Measurements from ENCODE around the gene SPECC1.
"Not testable (repeated sequence)": the region's sequence is repeated elsewhere in the genome, so short reads cannot be mapped to it uniquely, and the experiment has no call there.

SPECC1 gene

GRCh38 chr17:20189979-20190378 lies 180.8 kb downstream of the SPECC1 start:
- Histone ChIP-seq H3K4me1 (ENCODE audit: control insufficient read depth in 2 of 2, insufficient read depth in 2 of 2, low read length in 2 of 2) (peaks cover 10 to 38% of the 10 kb centered on the region in 2 donors), H3K4me3 (ENCODE audit: low read length in 2 of 2) (peak overlapping the region; percentile 35 to 58), H3K9me3 (ENCODE audit: control insufficient read depth in 2 of 2, low read length in 2 of 2) (no peaks in the 10 kb centered on the region), H3K27me3 (ENCODE audit: control insufficient read depth in 2 of 2, insufficient read depth in 2 of 2, low read length in 2 of 2) (no peaks in the 10 kb centered on the region), H3K27ac (ENCODE audit: low read depth in 2 of 2, low read length in 2 of 2) (peak overlapping the region; percentile 86), H3K9ac (ENCODE audit: low read depth in 1 of 2, low read length in 2 of 2) (peak overlapping the region in 1 of 2 donors; percentile 63), H3K36me3 (ENCODE audit: control insufficient read depth in 2 of 2, insufficient read depth in 2 of 2, low read length in 2 of 2) (no peaks in the 10 kb centered on the region)

- peak overlapping the region; percentile 33 to 58 for H3K4me3 ChIP-seq (ENCODE audit: low read length in 2 of 2)
- H3K9me3 ChIP-seq (ENCODE audit: control insufficient read depth in 2 of 2, low read length in 2 of 2) = no peaks in the 10 kb centered on the region
- no peaks in the 10 kb centered on the region for H3K27me3 ChIP-seq (ENCODE audit: control insufficient read depth in 2 of 2, insufficient read depth in 2 of 2, low read length in 2 of 2)
- no peaks in the 10 kb centered on the region for H3K36me3 ChIP-seq (ENCODE audit: control insufficient read depth in 2 of 2, insufficient read depth in 2 of 2, low read length in 2 of 2)
- peaks cover 10 to 38% of the 10 kb centered on the region in 2 donors for H3K4me1 ChIP-seq (ENCODE audit: control insufficient read depth in 2 of 2, insufficient read depth in 2 of 2, low read length in 2 of 2)
- peak overlapping the region; percentile 15 to 38 for H3K9ac ChIP-seq (ENCODE audit: low read depth in 1 of 2, low read length in 2 of 2)
- H3K27ac ChIP-seq (ENCODE audit: low read depth in 2 of 2, low read length in 2 of 2) = peak overlapping the region; percentile 86
These were observed 181.4 kb downstream of the SPECC1 start for GRCh38 chr17:20190605-20191004.

- Histone ChIP-seq H3K27ac (ENCODE audit: low read depth in 2 of 2, low read length in 2 of 2) (peak overlapping the region; percentile 86), H3K36me3 (ENCODE audit: control insufficient read depth in 2 of 2, insufficient read depth in 2 of 2, low read length in 2 of 2) (no peaks in the 10 kb centered on the region), H3K9me3 (ENCODE audit: control insufficient read depth in 2 of 2, low read length in 2 of 2) (no peaks in the 10 kb centered on the region), H3K4me3 (ENCODE audit: low read length in 2 of 2) (no peak overlapping the region), H3K4me1 (ENCODE audit: control insufficient read depth in 2 of 2, insufficient read depth in 2 of 2, low read length in 2 of 2) (peaks cover 10 to 41% of the 10 kb centered on the region in 2 donors), H3K27me3 (ENCODE audit: control insufficient read depth in 2 of 2, insufficient read depth in 2 of 2, low read length in 2 of 2) (no peaks in the 10 kb centered on the region), H3K9ac (ENCODE audit: low read depth in 1 of 2, low read length in 2 of 2) (no peak overlapping the region)
These were observed 181.9 kb downstream of the SPECC1 start for GRCh38 chr17:20191056-20191455.

- H3K36me3 ChIP-seq (ENCODE audit: control insufficient read depth in 2 of 2, insufficient read depth in 2 of 2, low read length in 2 of 2); H3K9me3 ChIP-seq (ENCODE audit: control insufficient read depth in 2 of 2, low read length in 2 of 2); H3K27me3 ChIP-seq (ENCODE audit: control insufficient read depth in 2 of 2, insufficient read depth in 2 of 2, low read length in 2 of 2); H3K27ac ChIP-seq (ENCODE audit: low read depth in 2 of 2, low read length in 2 of 2); H3K9ac ChIP-seq (ENCODE audit: low read depth in 1 of 2, low read length in 2 of 2); H3K4me3 ChIP-seq (ENCODE audit: low read length in 2 of 2): not testable (repeated sequence)
- peaks cover 2 to 27% of the 10 kb centered on the region in 2 donors for H3K4me1 ChIP-seq (ENCODE audit: control insufficient read depth in 2 of 2, insufficient read depth in 2 of 2, low read length in 2 of 2)
These were observed 187.1 kb downstream of the SPECC1 start for GRCh38 chr17:20196286-20196685.

GRCh38 chr17:20197272-20197926 lies 188.2 kb downstream of the SPECC1 start:
- Histone ChIP-seq H3K36me3 (ENCODE audit: control insufficient read depth in 2 of 2, insufficient read depth in 2 of 2, low read length in 2 of 2) (no peaks in the 10 kb centered on the region), H3K4me3 (ENCODE audit: low read length in 2 of 2) (no peak overlapping the region), H3K27ac (ENCODE audit: low read depth in 2 of 2, low read length in 2 of 2) (no peak overlapping the region), H3K27me3 (ENCODE audit: control insufficient read depth in 2 of 2, insufficient read depth in 2 of 2, low read length in 2 of 2) (no peaks in the 10 kb centered on the region), H3K4me1 (ENCODE audit: control insufficient read depth in 2 of 2, insufficient read depth in 2 of 2, low read length in 2 of 2) (peaks cover 6 to 31% of the 10 kb centered on the region in 2 donors), H3K9me3 (ENCODE audit: control insufficient read depth in 2 of 2, low read length in 2 of 2) (no peaks in the 10 kb centered on the region), H3K9ac (ENCODE audit: low read depth in 1 of 2, low read length in 2 of 2) (no peak overlapping the region)

- Histone ChIP-seq H3K9me3 (ENCODE audit: control insufficient read depth in 2 of 2, low read length in 2 of 2) (no peaks in the 10 kb centered on the region), H3K9ac (ENCODE audit: low read depth in 1 of 2, low read length in 2 of 2) (no peak overlapping the region), H3K27ac (ENCODE audit: low read depth in 2 of 2, low read length in 2 of 2) (no peak overlapping the region), H3K4me3 (ENCODE audit: low read length in 2 of 2) (no peak overlapping the region), H3K4me1 (ENCODE audit: control insufficient read depth in 2 of 2, insufficient read depth in 2 of 2, low read length in 2 of 2) (peaks cover 13 to 41% of the 10 kb centered on the region in 2 donors), H3K36me3 (ENCODE audit: control insufficient read depth in 2 of 2, insufficient read depth in 2 of 2, low read length in 2 of 2) (peaks cover 2 to 4% of the 10 kb centered on the region in 2 donors), H3K27me3 (ENCODE audit: control insufficient read depth in 2 of 2, insufficient read depth in 2 of 2, low read length in 2 of 2) (no peaks in the 10 kb centered on the region)
These were observed 191.0 kb downstream of the SPECC1 start for GRCh38 chr17:20200016-20200795.

GRCh38 chr17:20200865-20201458 lies 191.8 kb downstream of the SPECC1 start:
- H3K9me3 ChIP-seq (ENCODE audit: control insufficient read depth in 2 of 2, low read length in 2 of 2) = no peaks in the 10 kb centered on the region
- H3K36me3 ChIP-seq (ENCODE audit: control insufficient read depth in 2 of 2, insufficient read depth in 2 of 2, low read length in 2 of 2) = peaks cover 2 to 4% of the 10 kb centered on the region in 2 donors
- H3K27ac ChIP-seq (ENCODE audit: low read depth in 2 of 2, low read length in 2 of 2) = no peak overlapping the region
- no peak overlapping the region for H3K4me3 ChIP-seq (ENCODE audit: low read length in 2 of 2)
- peaks cover 13 to 39% of the 10 kb centered on the region in 2 donors for H3K4me1 ChIP-seq (ENCODE audit: control insufficient read depth in 2 of 2, insufficient read depth in 2 of 2, low read length in 2 of 2)
- H3K9ac ChIP-seq (ENCODE audit: low read depth in 1 of 2, low read length in 2 of 2) = no peak overlapping the region
- H3K27me3 ChIP-seq (ENCODE audit: control insufficient read depth in 2 of 2, insufficient read depth in 2 of 2, low read length in 2 of 2) = no peaks in the 10 kb centered on the region

- Histone ChIP-seq H3K27me3 (ENCODE audit: control insufficient read depth in 2 of 2, insufficient read depth in 2 of 2, low read length in 2 of 2) (no peaks in the 10 kb centered on the region), H3K9me3 (ENCODE audit: control insufficient read depth in 2 of 2, low read length in 2 of 2) (no peaks in the 10 kb centered on the region), H3K36me3 (ENCODE audit: control insufficient read depth in 2 of 2, insufficient read depth in 2 of 2, low read length in 2 of 2) (peaks cover 2 to 4% of the 10 kb centered on the region in 2 donors), H3K27ac (ENCODE audit: low read depth in 2 of 2, low read length in 2 of 2) (peak overlapping the region; percentile 54 to 79), H3K4me3 (ENCODE audit: low read length in 2 of 2) (no peak overlapping the region), H3K9ac (ENCODE audit: low read depth in 1 of 2, low read length in 2 of 2) (no peak overlapping the region), H3K4me1 (ENCODE audit: control insufficient read depth in 2 of 2, insufficient read depth in 2 of 2, low read length in 2 of 2) (peaks cover 13 to 37% of the 10 kb centered on the region in 2 donors)
These were observed 193.0 kb downstream of the SPECC1 start for GRCh38 chr17:20202141-20202621.

- Histone ChIP-seq H3K27me3 (ENCODE audit: control insufficient read depth in 2 of 2, insufficient read depth in 2 of 2, low read length in 2 of 2) (no peaks in the 10 kb centered on the region), H3K27ac (ENCODE audit: low read depth in 2 of 2, low read length in 2 of 2) (peak overlapping the region in 1 of 2 donors; percentile 50), H3K36me3 (ENCODE audit: control insufficient read depth in 2 of 2, insufficient read depth in 2 of 2, low read length in 2 of 2) (peaks cover 2 to 4% of the 10 kb centered on the region in 2 donors), H3K4me1 (ENCODE audit: control insufficient read depth in 2 of 2, insufficient read depth in 2 of 2, low read length in 2 of 2) (peaks cover 13 to 35% of the 10 kb centered on the region in 2 donors), H3K9ac (ENCODE audit: low read depth in 1 of 2, low read length in 2 of 2) (no peak overlapping the region), H3K4me3 (ENCODE audit: low read length in 2 of 2) (no peak overlapping the region), H3K9me3 (ENCODE audit: control insufficient read depth in 2 of 2, low read length in 2 of 2) (no peaks in the 10 kb centered on the region)
These were observed 193.9 kb downstream of the SPECC1 start for GRCh38 chr17:20203018-20203417.

GRCh38 chr17:20203761-20204263 lies 194.7 kb downstream of the SPECC1 start:
- Histone ChIP-seq H3K27me3 (ENCODE audit: control insufficient read depth in 2 of 2, insufficient read depth in 2 of 2, low read length in 2 of 2) (no peaks in the 10 kb centered on the region), H3K27ac (ENCODE audit: low read depth in 2 of 2, low read length in 2 of 2) (peak overlapping the region; percentile 41 to 50), H3K9me3 (ENCODE audit: control insufficient read depth in 2 of 2, low read length in 2 of 2) (no peaks in the 10 kb centered on the region), H3K4me1 (ENCODE audit: control insufficient read depth in 2 of 2, insufficient read depth in 2 of 2, low read length in 2 of 2) (peaks cover 13 to 35% of the 10 kb centered on the region in 2 donors), H3K4me3 (ENCODE audit: low read length in 2 of 2) (no peak overlapping the region), H3K9ac (ENCODE audit: low read depth in 1 of 2, low read length in 2 of 2) (no peak overlapping the region), H3K36me3 (ENCODE audit: control insufficient read depth in 2 of 2, insufficient read depth in 2 of 2, low read length in 2 of 2) (peaks cover 2 to 4% of the 10 kb centered on the region in 2 donors)

Measured in mucosa of rectum (tissue), 2 donors.